Adrenal gland (tissue), 12 donors: Measurements from ENCODE around the gene ZFHX3. TPM values are rescaled to one million over a fixed set of nuclear protein-coding genes. Genes with fewer than 3 reads are reported as not detected.

Experiments used
- DNase-seq, 7 donors: peaks; one replicate each; pipeline ENCODE4 v3.0.0-alpha.2; 2019 to 2020
- H3K27ac ChIP-seq, 5 donors: fragments of 200-600 bp; sonication (generic) in 4 of 5; 1 replicate in 3 of 5; 2 replicates in 2 of 5; pipeline versions ENCODE4 v1.5.1 to v1.8.0; 2016 to 2020; ENCODE audit warnings: mild to moderate bottlenecking in 1 of 5
- H3K27me3 ChIP-seq: fragments of 200-600 bp; 2 replicates; pipeline ENCODE4 v1.8.0; 2021
- H3K36me3 ChIP-seq, 2 donors: fragments of 200-600 bp; replicated peaks in 1 of 2; 1 replicate in 1 of 2; 2 replicates in 1 of 2; pipeline versions ENCODE4 v1.5.1 to v1.8.0; 2018 to 2022
- H3K4me1 ChIP-seq, 2 donors: fragments of 200-600 bp; replicated peaks in 1 of 2; 1 replicate in 1 of 2; 2 replicates in 1 of 2; pipeline versions ENCODE4 v1.5.1 to v1.8.0; 2018 to 2021
- H3K4me3 ChIP-seq, 4 donors: fragments of 200-600 bp; sonication (generic) in 3 of 4; one replicate each; pipeline ENCODE4 v1.5.1; 2016 to 2018
- H3K9me3 ChIP-seq, 3 donors: fragments of 200-600 bp; sonication (generic) in 1 of 3; replicated peaks in 1 of 3; 1 replicate in 2 of 3; 2 replicates in 1 of 3; pipeline versions ENCODE4 v1.5.1 to v1.8.0; 2016 to 2021
- CTCF ChIP-seq, 6 experiments: fragments of 450-650 bp in 4 of 6; fragments of 200-600 bp in 2 of 6; sonication (generic) in 1 of 6; IDR thresholded peaks; 1 replicate in 5 of 6; 2 replicates in 1 of 6; pipeline versions ENCODE4 v1.5.1 to v1.8.0; 2016 to 2021; ENCODE audit warnings: antibody characterized with exemption in 6 of 6, mild to moderate bottlenecking in 2 of 6, moderate library complexity in 1 of 6
- POLR2A ChIP-seq, 2 donors: fragments of 450-650 bp; IDR thresholded peaks; one replicate each; pipeline ENCODE4 v1.6.1; 2017; ENCODE audit warnings: antibody characterized with exemption in 2 of 2, mild to moderate bottlenecking in 2 of 2, moderate library complexity in 1 of 2
- WGBS, 4 donors: extraction: QIAGEN DNeasy Blood & Tissue Kit in 2 of 4; methylation state at CpG; one replicate each; pipeline versions ENCODE4 v1.1.5 to v1.1.7; 2013 to 2017; 5-methylcytosine and 5-hydroxymethylcytosine counted together
- intact Hi-C, 2 donors: fragments of 100-400 bp; cut with DNase I; formaldehyde crosslinking; loops; one replicate each; pipeline versions ENCODE4 v1.14.1 to v1.15.0; 2022 to 2023
- polyA plus RNA-seq, 3 donors: library from polyadenylated mRNA; stranded (reverse); fragments of 200-250 nt in 2 of 3; fragments of 350-450 nt in 1 of 3; fragmentation: Illumina TruSeq in 1 of 3; extraction: RNeasy Lipid Tissue Mini Kit (QIAGEN cat#74804) in 1 of 3; gene quantifications; one replicate each; pipeline ENCODE4 v1.2.3, GENCODE V29; 2013 to 2014
- total RNA-seq, 9 donors: library from RNA; depleted of rRNA in 4 of 9; stranded (reverse); fragments of >200 nt in 4 of 9; fragments of 120-200 nt in 1 of 9; fragmentation: NEBNext Ultra II Directional in 1 of 9; extraction: Animal tissue kit (Norgen Biotek cat#: 25700) in 1 of 9; gene quantifications; one replicate each; pipeline versions ENCODE4 v1.1.0 to v1.2.4, GENCODE V29; 2013 to 2023
- donor health status: healthy with polysubstance abuse.
- donor health status: Bipolar disorder and iron deficiency.
- donor health status: DM: yes; HTN: yes; CAD: no.
- donor health status: DM: no; HTN: no; CAD: no.
- donor health status: DM: no; HTN: no; CAD: no.
- donor health status: DM: yes; HTN: yes; CAD: no.

Gene ZFHX3
- total and polyA plus RNA-seq, 12 donors: 2.4 to 31.6 (median 19.3) TPM

DNA sequence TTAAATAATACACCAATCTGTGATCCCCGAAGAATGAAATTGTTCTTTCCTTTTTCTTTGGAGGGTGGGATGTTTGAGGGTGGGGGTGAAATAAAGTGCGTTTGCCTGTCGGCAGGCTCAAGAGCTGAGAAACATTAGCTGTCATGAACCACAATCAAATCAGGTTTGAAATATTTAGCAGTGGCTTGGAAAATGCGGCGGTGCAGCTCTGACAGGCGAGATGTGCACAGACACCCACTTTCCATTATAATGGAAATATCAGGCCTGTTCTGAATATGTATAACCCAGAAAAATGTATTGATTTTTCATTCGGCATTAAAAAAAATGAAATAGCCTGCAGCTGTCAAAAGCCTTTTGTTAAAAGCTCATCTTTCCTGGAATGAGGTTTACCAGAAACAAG lies 212.8 kb downstream of the ZFHX3 start:
- 90 to 95% (median 92%) methylated on average over 7 of the region's 7 CpGs for WGBS, 4 donors

DNA sequence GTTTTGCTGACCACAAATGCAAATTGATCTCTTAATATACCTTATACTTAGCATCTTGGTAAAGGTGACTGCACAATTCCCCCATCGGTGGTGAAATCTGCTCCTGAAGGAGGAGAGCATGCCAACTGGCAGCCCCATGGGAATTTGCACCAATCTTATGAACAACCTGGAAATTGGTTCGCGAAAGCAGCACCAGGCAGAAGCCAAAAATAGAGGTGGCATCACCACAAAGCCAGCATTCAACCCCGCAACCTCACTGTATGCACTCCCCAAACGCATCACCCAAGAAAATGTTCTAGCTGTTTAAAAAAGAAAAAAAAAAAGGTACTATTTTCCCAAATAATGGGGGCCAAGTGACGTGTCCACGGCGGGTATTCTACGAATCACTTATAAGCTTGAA lies 213.4 kb downstream of the ZFHX3 start:
- H3K27ac ChIP-seq: no peak overlapping the region
- no peak overlapping the region for H3K4me3 ChIP-seq
- H3K36me3 ChIP-seq: peaks cover 0 to 1% of the 10 kb centered on the region in 2 donors
- WGBS, 4 donors: 95 to 98% (median 97%) methylated on average over 9 of the region's 9 CpGs
- TF ChIP-seq POLR2A (IDR thresholded peaks at IDR 0.05): no peak
- TF ChIP-seq CTCF (IDR thresholded peaks at IDR 0.05): no peak
- no peak for DNase-seq
- no peaks in the 10 kb centered on the region for H3K9me3 ChIP-seq
- H3K4me1 ChIP-seq: peaks cover 0 to 12% of the 10 kb centered on the region in 2 donors
- no peaks in the 10 kb centered on the region for H3K27me3 ChIP-seq
- intact Hi-C loops: loop anchor here (10.0 kb wide), 2 partner anchors 210 to 360 kb away; partner anchors contain the start of gene ZFHX3 (in 2 of the 2)

More for the DNA sequence above, 212.8 kb downstream of the ZFHX3 start:
- no peaks in the 10 kb centered on the region for H3K9me3 ChIP-seq
- H3K4me3 ChIP-seq: no peak overlapping the region
- intact Hi-C loops: loop anchor here (10.0 kb wide), 2 partner anchors 210 to 360 kb away; partner anchors contain the start of gene ZFHX3 (in 2 of the 2)
- H3K27ac ChIP-seq: no peak overlapping the region
- TF ChIP-seq CTCF (IDR thresholded peaks at IDR 0.05) (no peak), POLR2A (IDR thresholded peaks at IDR 0.05) (no peak)
- no peaks in the 10 kb centered on the region for H3K27me3 ChIP-seq
- DNase-seq: no peak
- H3K36me3 ChIP-seq: no peaks in the 10 kb centered on the region
- H3K4me1 ChIP-seq: peaks cover 0 to 12% of the 10 kb centered on the region in 2 donors

- intact Hi-C loops: loop anchor here (10.0 kb wide), 2 partner anchors 211 to 361 kb away; partner anchors contain the start of gene ZFHX3 (in 2 of the 2)
These were observed 214.0 kb downstream of the ZFHX3 start for GRCh38 chr16:72833969-72834368.

DNA sequence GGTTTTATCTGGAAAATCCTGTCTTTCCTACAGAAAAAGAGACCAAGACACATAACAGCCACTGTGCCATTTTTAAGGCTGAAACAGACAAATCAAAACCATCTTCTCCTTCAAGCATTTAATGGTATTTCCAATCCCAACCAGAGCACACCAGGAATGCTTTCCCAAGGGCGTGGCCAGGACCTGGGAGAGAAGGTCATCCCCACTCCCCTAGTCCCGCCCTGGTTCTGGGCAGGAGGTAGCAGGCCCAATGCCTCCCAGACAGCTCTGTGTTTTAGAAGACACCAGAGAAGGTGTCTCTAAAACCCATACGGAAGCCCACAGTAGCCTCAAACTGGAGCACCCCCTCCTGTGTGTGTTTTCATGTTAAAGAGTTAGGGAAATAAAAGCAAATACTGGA lies 214.4 kb downstream of the ZFHX3 start:
- H3K4me1 ChIP-seq: peaks cover 3 to 13% of the 10 kb centered on the region in 2 donors
- H3K27me3 ChIP-seq: no peaks in the 10 kb centered on the region
- no peak overlapping the region for H3K27ac ChIP-seq
- no peaks in the 10 kb centered on the region for H3K9me3 ChIP-seq
- no peak for DNase-seq
- intact Hi-C loops: loop anchor here (10.0 kb wide), 2 partner anchors 211 to 361 kb away; partner anchors contain the start of gene ZFHX3 (in 2 of the 2)
- H3K36me3 ChIP-seq: peaks cover 0 to 5% of the 10 kb centered on the region in 2 donors
- no peak overlapping the region for H3K4me3 ChIP-seq
- no peak for TF ChIP-seq CTCF (IDR thresholded peaks at IDR 0.05)
- TF ChIP-seq POLR2A (IDR thresholded peaks at IDR 0.05): no peak
- WGBS, 4 donors: 93 to 97% (median 94%) methylated on average over 3 of the region's 3 CpGs

More at GRCh38 chr16:72833969-72834368, 214.0 kb downstream of the ZFHX3 start:
- TF ChIP-seq CTCF (IDR thresholded peaks at IDR 0.05) (no peak), POLR2A (IDR thresholded peaks at IDR 0.05) (no peak)
- Histone ChIP-seq H3K9me3 (no peaks in the 10 kb centered on the region), H3K27me3 (no peaks in the 10 kb centered on the region), H3K27ac (no peak overlapping the region), H3K36me3 (peaks cover 0 to 5% of the 10 kb centered on the region in 2 donors), H3K4me1 (peaks cover 0 to 12% of the 10 kb centered on the region in 2 donors), H3K4me3 (no peak overlapping the region)
- WGBS, 4 donors: 85 to 94% (median 90%) methylated on average over 2 of the region's 2 CpGs
- DNase-seq: no peak
